DLD1 (cell line): ENCODE measurements around the gene MED13.
"Not testable (repeated sequence)": the region's sequence is repeated elsewhere in the genome, so short reads cannot be mapped to it uniquely, and the experiment has no call there.

ENCODE experiments used
- in situ Hi-C: cut with HindIII; loops from 2 replicates; pipeline ENCODE4 v1.10.0; 2017; ENCODE audit warnings: low sequenced_read_pairs

MED13 gene

DNA sequence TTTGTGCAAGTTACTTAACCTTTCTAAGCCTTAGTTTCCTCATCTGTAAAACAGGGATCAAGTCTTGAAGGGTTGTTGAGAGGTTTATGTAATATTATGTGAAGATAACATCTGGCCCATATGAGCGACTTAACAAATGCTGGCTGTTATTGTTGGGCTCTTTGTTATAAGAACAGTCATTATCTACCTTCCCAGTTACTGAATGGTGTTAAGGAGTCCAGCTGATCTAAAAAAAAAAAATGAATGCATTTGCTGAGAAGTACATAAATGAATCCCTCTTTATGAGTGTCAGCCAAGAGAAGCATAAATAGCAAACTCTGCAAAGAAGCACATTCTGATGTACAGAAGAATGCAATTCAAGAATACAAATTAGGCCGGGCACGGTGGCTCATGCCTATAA lies 24.3 kb upstream of the MED13 start:
- in situ Hi-C loops: no loop called here

- in situ Hi-C loops: no loop called here
Measured at GRCh38 chr17:62086737-62087136, 21.7 kb upstream of the MED13 start.

DNA sequence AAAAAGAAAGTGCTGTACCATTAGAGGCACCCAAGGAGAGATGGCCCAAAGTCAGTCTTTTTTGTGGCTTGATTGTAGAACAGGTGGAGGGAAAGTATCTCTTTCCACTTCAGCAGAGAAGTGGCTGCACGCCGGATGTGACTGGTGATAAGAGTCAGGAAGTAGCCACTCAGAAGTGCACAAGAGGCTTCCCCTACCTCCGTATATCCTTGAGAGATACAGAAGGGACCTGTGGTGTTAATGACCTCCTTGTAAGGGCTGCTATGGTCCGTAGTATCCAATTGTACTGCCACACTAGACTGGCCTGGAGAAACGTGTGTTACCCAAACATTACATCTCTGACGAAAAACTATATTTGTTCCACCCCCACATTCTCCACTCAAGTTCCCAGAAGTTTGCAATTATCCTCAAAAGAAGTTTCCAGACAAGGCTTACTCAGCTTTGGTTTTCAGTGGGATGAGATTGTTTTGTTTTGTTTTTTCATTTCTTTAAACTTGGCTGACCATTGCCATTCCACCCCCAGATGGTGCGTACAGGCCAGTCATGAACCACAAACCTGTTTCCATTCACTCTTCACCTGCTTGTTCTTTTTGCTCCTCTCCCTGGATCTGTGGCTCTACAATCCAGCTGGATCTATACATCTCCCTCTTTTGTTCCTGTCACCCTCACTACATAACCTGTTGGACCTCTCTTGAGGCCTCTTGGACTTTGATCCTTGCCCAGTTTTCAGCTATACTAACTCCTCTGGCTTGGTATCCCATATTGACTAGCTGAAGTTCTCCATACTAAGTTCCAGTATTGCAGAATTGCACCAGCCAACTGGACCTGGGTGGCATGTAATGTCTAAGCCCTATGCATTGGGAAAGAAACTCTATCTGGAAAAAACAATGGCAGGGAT lies 20.7 kb upstream of the MED13 start:
- in situ Hi-C loops: no loop called here

- in situ Hi-C loops: no loop called here
Measured at GRCh38 chr17:62084585-62084984, 19.5 kb upstream of the MED13 start.

DNA sequence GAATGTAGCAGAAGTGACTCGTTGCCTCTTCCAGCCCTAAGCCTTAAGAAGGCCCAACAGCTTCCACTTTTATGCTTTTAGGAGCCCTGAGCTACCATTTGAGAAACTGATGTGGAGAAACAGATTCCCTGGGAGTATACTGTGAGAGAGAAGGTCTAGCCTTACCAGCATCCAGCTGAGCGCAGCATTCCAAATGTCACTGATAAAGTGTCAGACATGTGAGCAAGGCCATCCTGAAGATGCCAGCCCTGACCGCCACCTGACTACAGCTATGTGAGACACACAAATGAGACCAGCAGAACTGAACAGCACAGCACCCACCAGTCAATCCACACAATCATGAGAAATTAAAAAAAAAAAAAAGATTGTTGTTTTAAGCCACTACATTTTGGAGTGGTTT lies 18.6 kb upstream of the MED13 start:
- in situ Hi-C loops: no loop called here

- in situ Hi-C loops: no loop called here
Measured at GRCh38 chr17:62080647-62081046, 15.6 kb upstream of the MED13 start.

- in situ Hi-C loops: no loop called here
Measured at GRCh38 chr17:62078009-62078408, 12.9 kb upstream of the MED13 start.

DNA sequence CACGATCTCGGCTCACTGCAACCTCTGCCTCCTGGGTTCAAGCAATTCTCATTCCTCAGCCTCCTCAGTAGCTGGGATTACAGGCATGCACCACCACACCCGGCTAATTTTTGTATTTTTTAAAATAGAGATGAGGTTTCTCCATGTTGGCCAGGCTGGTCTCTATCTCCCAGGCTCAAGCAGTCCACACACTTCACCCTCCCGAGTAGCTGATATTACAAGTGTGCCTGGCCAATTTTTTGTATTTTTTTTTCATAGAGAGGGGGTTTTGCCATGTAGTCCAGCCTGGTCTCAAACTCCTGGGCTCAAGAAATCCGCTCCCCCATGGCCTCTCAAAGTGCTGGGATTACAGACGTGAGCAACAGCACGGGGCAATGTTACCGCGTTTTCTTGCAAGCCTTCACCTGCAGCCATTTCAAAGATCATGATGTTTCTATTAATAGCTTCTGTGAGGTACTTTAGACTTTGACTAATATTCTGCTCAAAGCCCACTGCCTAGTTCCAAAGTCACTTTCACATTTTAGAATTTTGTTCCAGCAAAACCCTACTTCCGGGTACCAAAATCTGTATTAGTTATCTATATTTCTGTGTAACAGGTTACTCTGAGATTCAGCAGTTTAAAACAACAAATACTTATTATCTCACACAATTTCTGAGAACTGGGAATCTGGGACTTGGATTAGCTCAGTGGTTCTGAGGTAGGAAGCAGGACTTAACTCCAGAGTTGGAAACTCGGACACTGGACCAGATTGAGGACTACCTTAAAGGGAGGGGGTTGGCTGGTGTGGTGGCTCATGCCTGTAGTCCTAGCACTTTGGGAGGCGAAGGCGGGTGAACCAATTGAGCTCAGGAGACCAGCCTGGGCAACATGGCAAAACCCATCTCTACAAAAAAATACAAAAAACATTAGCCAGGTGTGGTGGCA lies 12.0 kb upstream of the MED13 start:
- in situ Hi-C loops: no loop called here

GRCh38 chr17:62075308-62075815 lies 10.3 kb upstream of the MED13 start:
- in situ Hi-C loops: no loop called here

GRCh38 chr17:62073993-62074392 lies 8.9 kb upstream of the MED13 start:
- in situ Hi-C loops: no loop called here

DNA sequence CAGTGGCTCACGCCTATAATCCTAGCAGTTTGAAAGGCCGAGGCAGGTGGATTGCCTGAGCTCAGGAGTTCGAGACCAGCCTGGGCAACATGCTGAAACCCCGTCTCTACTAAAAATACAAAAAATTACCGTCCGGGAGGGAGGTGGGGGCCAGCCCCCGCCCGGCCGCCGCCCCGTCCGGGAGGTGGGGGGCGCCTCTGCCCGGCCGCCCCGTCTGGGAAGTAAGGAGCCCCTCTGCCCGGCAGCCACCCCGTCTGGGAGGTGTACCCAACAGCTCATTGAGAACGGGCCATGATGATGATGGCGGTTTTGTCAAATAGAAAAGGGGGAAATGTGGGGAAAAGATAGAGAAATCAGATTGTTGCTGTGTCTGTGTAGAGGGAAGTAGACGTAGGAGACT lies 7.8 kb upstream of the MED13 start:
- in situ Hi-C loops: not testable (repeated sequence)

- in situ Hi-C loops: no loop called here
Measured at GRCh38 chr17:62070900-62071299, 5.8 kb upstream of the MED13 start.

GRCh38 chr17:62067165-62068145 lies 2.4 kb upstream of the MED13 start:
- in situ Hi-C loops: no loop called here

DNA sequence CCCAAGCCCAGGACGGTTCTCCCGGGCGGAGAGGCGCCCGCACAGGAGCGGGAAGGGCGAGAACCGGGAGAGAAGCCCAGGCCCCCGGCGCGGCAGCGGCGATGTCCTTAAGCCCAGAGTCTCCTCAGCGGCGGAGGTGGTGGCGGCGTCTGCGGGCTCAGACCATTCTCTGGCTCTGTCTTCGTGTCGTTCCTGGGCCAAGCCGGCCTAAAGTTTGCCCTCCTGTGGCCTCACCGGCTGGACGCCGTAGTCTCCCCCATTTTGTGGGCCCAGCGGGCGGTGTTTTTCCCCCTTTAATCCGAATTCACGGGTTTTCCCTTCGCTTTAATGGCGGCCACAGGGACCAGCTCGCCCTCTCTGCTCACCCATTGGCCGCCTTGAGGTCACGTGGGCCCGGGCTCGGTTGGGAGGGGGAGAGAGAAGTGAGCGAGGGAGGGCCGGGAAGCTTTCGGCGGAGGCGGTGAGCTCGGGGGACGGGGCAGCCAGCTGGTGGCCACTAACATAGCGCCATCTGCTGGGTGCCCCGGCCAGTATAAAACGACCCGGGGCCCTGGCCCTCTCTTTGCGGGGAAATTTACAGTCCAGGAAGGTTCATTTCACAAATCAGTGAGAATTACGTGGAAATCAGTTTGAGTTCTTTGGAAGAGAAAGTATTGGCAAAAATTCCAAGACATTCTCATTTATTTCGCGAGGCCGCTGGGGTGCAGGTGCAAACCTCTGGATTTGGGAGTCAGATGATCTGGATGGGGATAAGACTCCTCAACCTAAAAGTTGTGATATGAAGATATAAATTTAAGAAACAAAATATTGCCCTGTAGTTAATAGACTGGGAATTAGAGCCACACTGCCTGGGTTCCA lies 762 bp upstream of the MED13 start:
- in situ Hi-C loops: no loop called here

DNA sequence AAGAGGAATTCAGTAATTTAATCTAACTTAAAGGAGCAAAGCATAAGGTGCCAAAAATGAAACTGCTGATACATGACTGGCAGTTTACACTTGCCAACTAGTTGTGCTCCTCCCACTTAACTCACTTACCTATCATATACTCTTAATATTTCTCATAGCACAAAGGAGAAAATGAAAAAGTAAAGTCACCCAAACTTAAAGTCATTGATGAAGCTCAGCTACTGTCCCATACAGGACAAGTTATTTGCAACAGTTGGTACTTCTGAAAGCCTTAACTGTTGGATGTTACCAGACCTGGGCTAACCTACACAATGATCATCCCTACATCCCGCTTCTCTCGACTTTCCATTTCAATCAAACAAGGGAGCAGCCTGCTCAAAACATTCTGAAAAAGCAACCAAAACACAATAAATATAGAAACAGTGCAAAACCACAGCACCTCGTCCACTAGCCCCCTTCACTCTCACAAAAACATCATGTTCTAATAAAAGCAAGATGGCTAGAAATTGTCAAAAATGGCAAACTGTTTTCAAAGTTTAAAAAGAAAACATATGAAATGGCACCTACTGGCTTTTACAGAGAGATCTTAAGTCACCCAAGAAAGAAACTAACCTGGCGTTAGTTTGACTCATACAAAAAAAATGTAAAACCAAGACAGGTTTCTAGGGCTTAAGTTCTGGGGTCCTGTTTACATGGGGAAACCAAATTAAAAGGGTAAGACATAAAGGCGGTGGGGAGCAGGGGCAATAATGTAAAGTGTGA lies 868 bp downstream of the MED13 start:
- in situ Hi-C loops: no loop called here

GRCh38 chr17:62062944-62063343 lies 2.1 kb downstream of the MED13 start:
- in situ Hi-C loops: no loop called here

DNA sequence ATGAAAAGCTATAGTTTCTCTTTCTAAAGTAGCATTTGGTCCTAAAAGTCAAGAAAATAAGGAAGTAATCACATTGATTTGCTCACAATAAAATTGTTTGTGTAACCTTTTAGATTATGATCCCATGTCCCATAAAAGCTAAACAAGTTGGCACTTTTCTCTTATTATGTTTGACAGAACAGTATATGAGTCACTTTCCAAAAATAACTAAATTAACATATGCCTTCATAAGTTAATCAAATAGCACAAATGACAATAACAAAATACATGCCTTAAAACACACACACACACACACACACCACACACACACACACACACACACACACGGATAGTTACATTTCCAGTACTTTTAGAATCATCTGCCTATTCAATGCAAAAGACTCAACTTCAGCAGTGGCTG lies 2.8 kb downstream of the MED13 start:
- in situ Hi-C loops: no loop called here

GRCh38 chr17:62059414-62059813 lies 5.7 kb downstream of the MED13 start:
- in situ Hi-C loops: no loop called here

DNA sequence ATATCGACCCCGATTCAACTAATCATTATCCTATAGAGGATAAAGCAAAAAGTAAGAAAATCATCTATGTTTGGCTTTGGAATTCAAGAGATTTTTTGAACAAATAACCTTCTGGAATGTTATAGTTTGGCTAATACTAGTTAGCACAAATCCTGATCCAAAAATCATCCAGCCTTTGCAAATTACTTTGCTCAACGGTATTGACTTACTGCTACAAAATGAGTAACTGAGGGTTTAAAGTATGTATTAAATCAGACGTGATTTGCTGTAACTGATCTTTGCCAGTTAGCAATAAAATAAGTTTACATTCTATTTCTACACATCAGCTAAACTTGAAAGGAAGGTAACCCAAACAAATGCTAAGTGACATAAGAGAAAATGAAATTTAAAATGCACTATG lies 6.5 kb downstream of the MED13 start:
- in situ Hi-C loops: no loop called here
